GM19238 (cell line): ENCODE data around the gene SPEM1.
A peak's percentile ranks its signal among the peaks of the same experiment; 100 is the strongest.

Source experiments
- DNase-seq: peaks from one replicate; pipeline ENCODE4 v3.0.0; 2011; ENCODE audit warnings: low spot score; ENCODE audit not compliant: insufficient read length

The SPEM1 gene

GRCh38 chr17:7440113-7440833 lies 20.1 kb downstream of the SPEM1 start:
- DNase-seq: peak; percentile 47

- no peak for DNase-seq
Measured at GRCh38 chr17:7440834-7441195, 20.7 kb downstream of the SPEM1 start.

- no peak for DNase-seq
Measured at GRCh38 chr17:7441266-7441665, 21.1 kb downstream of the SPEM1 start.

- no peak for DNase-seq
Measured at GRCh38 chr17:7442142-7442541, 22.0 kb downstream of the SPEM1 start.

GRCh38 chr17:7443499-7444485 lies 23.7 kb downstream of the SPEM1 start:
- no peak for DNase-seq

- DNase-seq: no peak
Measured at GRCh38 chr17:7444682-7445618, 24.8 kb downstream of the SPEM1 start, which contains the start of gene CHRNB1. CHRNB1 (plus strand) TSS chr17:7445061; CDS start chr17:7445128, 67 bp downstream.

GRCh38 chr17:7445619-7445968 lies 25.5 kb downstream of the SPEM1 start:
- peak; percentile 44 for DNase-seq

GRCh38 chr17:7448461-7448860 lies 28.3 kb downstream of the SPEM1 start:
- DNase-seq: no peak

- DNase-seq: no peak
Measured at GRCh38 chr17:7459961-7460545, 39.9 kb downstream of the SPEM1 start.

GRCh38 chr17:7460850-7461660 lies 40.9 kb downstream of the SPEM1 start:
- DNase-seq: no peak

GRCh38 chr17:7462474-7463371 lies 42.6 kb downstream of the SPEM1 start:
- no peak for DNase-seq

- DNase-seq: no peak
Measured at GRCh38 chr17:7463372-7463846, 43.3 kb downstream of the SPEM1 start.

- DNase-seq: no peak
Measured at GRCh38 chr17:7464081-7464480, 44.0 kb downstream of the SPEM1 start.

- no peak for DNase-seq
Measured at GRCh38 chr17:7465597-7466275, 45.6 kb downstream of the SPEM1 start.

GRCh38 chr17:7466318-7466638 lies 46.2 kb downstream of the SPEM1 start:
- DNase-seq: no peak

GRCh38 chr17:7466639-7467341 lies 46.7 kb downstream of the SPEM1 start:
- DNase-seq: no peak

GRCh38 chr17:7467498-7467897 lies 47.4 kb downstream of the SPEM1 start:
- no peak for DNase-seq

GRCh38 chr17:7468290-7468689 lies 48.2 kb downstream of the SPEM1 start:
- DNase-seq: no peak
